SK-N-SH (cell line): ENCODE results near the gene STAB1. TPM values are rescaled to one million over a fixed set of nuclear protein-coding genes. Genes with fewer than 3 reads are reported as not detected.

Experiments
- CTCF ChIA-PET: fragments of 300-600, 350-600 bp; formaldehyde crosslinking; extraction: SDS; loops from one replicate; lab custom pipeline; 2021; lab: Yijun Ruan, JAX
- POLR2A ChIA-PET: fragments of 350-600 bp; sonication (Branson Sonifier 250); formaldehyde crosslinking; extraction: SDS; loops from one replicate; lab custom pipeline; 2020; ENCODE audit warnings: antibody characterized with exemption, inconsistent platforms; lab: Yijun Ruan, JAX
- DNase-seq: peaks from one replicate; pipeline ENCODE4 v3.0.0; 2012
- H2AFZ ChIP-seq: fragments of 200-600 bp; sonication (generic); 2 replicates; pipeline ENCODE4 v1.8.1; 2016; ENCODE audit warnings: antibody characterized with exemption, mild to moderate bottlenecking, low read depth
- H3F3A ChIP-seq: fragments of 200-600 bp; sonication (generic); replicated peaks from 2 replicates; pipeline ENCODE3; 2016; ENCODE audit warnings: antibody characterized with exemption, mild to moderate bottlenecking; ENCODE audit not compliant: insufficient read depth
- H3K27ac ChIP-seq, 2 experiments: fragments of 200-500 bp in 1 of 2; fragments of 200-600 bp in 1 of 2; sonication (Bioruptor generic) in 1 of 2; sonication (generic), shearing (Covaris generic) in 1 of 2; 2 replicates each; pipeline versions ENCODE4 v1.5.1 to v1.6.1; 2014 to 2016; ENCODE audit warnings: low read depth in 2 of 2, inconsistent platforms in 1 of 2, low read length in 1 of 2, mild to moderate bottlenecking in 1 of 2, mixed read lengths in 1 of 2
- H3K27me3 ChIP-seq: fragments of 200-600 bp; sonication (generic), shearing (Covaris generic); 2 replicates; pipeline ENCODE4 v1.6.1; 2016; ENCODE audit warnings: mixed run types; ENCODE audit not compliant: insufficient read depth
- H3K36me3 ChIP-seq, 2 experiments: fragments of 200-500 bp in 1 of 2; fragments of 200-600 bp in 1 of 2; sonication (Bioruptor generic) in 1 of 2; sonication (generic) in 1 of 2; replicated peaks in 1 of 2; 2 replicates each; pipeline versions ENCODE3 to v1.5.1; 2014 to 2016; ENCODE audit warnings: low read length in 1 of 2, mild to moderate bottlenecking in 1 of 2; ENCODE audit not compliant: insufficient read depth in 2 of 2, control insufficient read depth in 1 of 2
- H3K4me1 ChIP-seq, 2 experiments: fragments of 200-500 bp in 1 of 2; fragments of 200-600 bp in 1 of 2; sonication (Bioruptor generic) in 1 of 2; sonication (generic), shearing (Covaris generic) in 1 of 2; 2 replicates each; pipeline versions ENCODE4 v1.5.1 to v1.6.1; 2014 to 2016; ENCODE audit warnings: low read depth in 1 of 2, low read length in 1 of 2, mixed run types in 1 of 2; ENCODE audit not compliant: insufficient read depth in 2 of 2, control insufficient read depth in 1 of 2
- H3K4me2 ChIP-seq: fragments of 200-600 bp; sonication (generic), shearing (Covaris generic); 2 replicates; pipeline ENCODE4 v1.6.1; 2017; ENCODE audit warnings: mixed run types
- H3K4me3 ChIP-seq, 2 experiments: fragments of 200-500 bp in 1 of 2; fragments of 200-600 bp in 1 of 2; sonication (Bioruptor generic) in 1 of 2; sonication (generic), shearing (Covaris generic) in 1 of 2; 2 replicates each; pipeline versions ENCODE4 v1.5.1 to v1.8.1; 2014 to 2016; ENCODE audit warnings: low read depth in 2 of 2, inconsistent platforms in 1 of 2, low read length in 1 of 2, mild to moderate bottlenecking in 1 of 2, mixed read lengths in 1 of 2, moderate library complexity in 1 of 2
- H3K79me2 ChIP-seq: fragments of 200-600 bp; sonication (generic); 2 replicates; pipeline ENCODE4 v1.8.1; 2017; ENCODE audit warnings: mild to moderate bottlenecking; ENCODE audit not compliant: insufficient read depth
- H3K9ac ChIP-seq: fragments of 200-600 bp; sonication (generic); 2 replicates; pipeline ENCODE4 v1.6.1; 2017; ENCODE audit warnings: mixed run types
- H3K9me2 ChIP-seq: fragments of 200-600 bp; sonication (generic); 2 replicates; pipeline ENCODE4 v1.6.1; 2017; ENCODE audit warnings: mixed run types
- H3K9me3 ChIP-seq: fragments of 200-600 bp; sonication (generic); 2 replicates; pipeline ENCODE4 v1.6.1; 2017; ENCODE audit warnings: mixed run types, mild to moderate bottlenecking, moderate library complexity
- H4K20me1 ChIP-seq: fragments of 200-600 bp; sonication (generic); 2 replicates; pipeline ENCODE4 v1.6.1; 2017; ENCODE audit warnings: mild to moderate bottlenecking, mixed run types; ENCODE audit not compliant: insufficient read depth
- CHD2 ChIP-seq: fragments of 150-350 bp; IDR thresholded peaks from 2 replicates; pipeline ENCODE4 v1.6.1; 2018; ENCODE audit warnings: low read length; ENCODE audit not compliant: partially characterized antibody
- EP300 ChIP-seq, 2 experiments: IDR thresholded peaks; 2 replicates each; pipeline versions ENCODE4 v1.4.0 to v1.6.1; 2012; ENCODE audit warnings: borderline replicate concordance in 1 of 2, low read depth in 1 of 2, low read length in 1 of 2
- FOSL2 ChIP-seq: IDR thresholded peaks from 2 replicates; pipeline ENCODE4 v1.4.0; 2012; ENCODE audit warnings: low read depth, mild to moderate bottlenecking, moderate library complexity, borderline replicate concordance
- FOXJ3 ChIP-seq: sonication (generic); formaldehyde crosslinking; IDR thresholded peaks from 2 replicates; pipeline ENCODE4 v1.5.1; 2020; ENCODE audit warnings: mild to moderate bottlenecking, missing genetic modification reagents
- FOXM1 ChIP-seq: IDR thresholded peaks from 2 replicates; pipeline ENCODE4 v1.4.0; 2012; ENCODE audit warnings: low read depth, mild to moderate bottlenecking
- GABPA ChIP-seq: IDR thresholded peaks from 2 replicates; pipeline ENCODE4 v1.4.0; 2012; ENCODE audit warnings: low read depth, mild to moderate bottlenecking
- GATA2 ChIP-seq: sonication (generic); formaldehyde crosslinking; IDR thresholded peaks from 2 replicates; pipeline ENCODE4 v1.5.0; 2020; ENCODE audit warnings: mild to moderate bottlenecking, missing genetic modification reagents
- JUND ChIP-seq: IDR thresholded peaks from 2 replicates; pipeline ENCODE4 v1.4.0; 2012
- MEF2A ChIP-seq: IDR thresholded peaks from 2 replicates; pipeline ENCODE4 v1.4.0; 2012; ENCODE audit warnings: low read depth, borderline replicate concordance
- MXI1 ChIP-seq: IDR thresholded peaks from 2 replicates; pipeline ENCODE4 v1.6.1; 2012; ENCODE audit warnings: mild to moderate bottlenecking, low read depth, low read length, improper control_type of control experiment
- NFIC ChIP-seq: IDR thresholded peaks from 2 replicates; pipeline ENCODE4 v1.4.0; 2012; ENCODE audit warnings: borderline replicate concordance
- NRF1 ChIP-seq: IDR thresholded peaks from 2 replicates; pipeline ENCODE4 v1.6.1; 2012; ENCODE audit warnings: low read depth, mild to moderate bottlenecking, low read length
- RAD21 ChIP-seq: IDR thresholded peaks from 2 replicates; pipeline ENCODE4 v1.6.1; 2012; ENCODE audit warnings: mild to moderate bottlenecking, low read length
- RCOR1 ChIP-seq: fragments of 150-350 bp; IDR thresholded peaks from 2 replicates; pipeline ENCODE4 v1.6.1; 2017; ENCODE audit warnings: antibody characterized with exemption, low read length
- RFX5 ChIP-seq: IDR thresholded peaks from 2 replicates; pipeline ENCODE4 v1.6.1; 2012; ENCODE audit warnings: mild to moderate bottlenecking, improper control_type of control experiment, low read length
- RXRA ChIP-seq: IDR thresholded peaks from 2 replicates; pipeline ENCODE4 v1.4.0; 2012; ENCODE audit warnings: low read depth, mild to moderate bottlenecking, borderline replicate concordance
- SIN3A ChIP-seq: IDR thresholded peaks from 2 replicates; pipeline ENCODE4 v1.6.1; 2012; ENCODE audit warnings: low read depth, mild to moderate bottlenecking, low read length, moderate library complexity, borderline replicate concordance
- SMC3 ChIP-seq: IDR thresholded peaks from 2 replicates; pipeline ENCODE4 v1.6.1; 2012; ENCODE audit warnings: low read depth, low read length, improper control_type of control experiment
- TCF12 ChIP-seq: IDR thresholded peaks from 2 replicates; pipeline ENCODE4 v1.4.0; 2012
- TEAD4 ChIP-seq: IDR thresholded peaks from 2 replicates; pipeline ENCODE4 v1.4.0; 2012; ENCODE audit warnings: mild to moderate bottlenecking, borderline replicate concordance; ENCODE audit not compliant: insufficient read depth
- YY1 ChIP-seq: IDR thresholded peaks from 2 replicates; pipeline ENCODE4 v1.4.0; 2012; ENCODE audit warnings: low read depth, mild to moderate bottlenecking
- whole genome bisulfite sequencing: methylation state at CpG from one replicate; pipeline ENCODE4 v1.1.6; 2017; ENCODE audit warnings: low lambda C conversion rate; 5-methylcytosine and 5-hydroxymethylcytosine counted together
- polyA plus RNA-seq, 3 experiments: library from polyadenylated mRNA; depleted of rRNA; stranded (reverse); fragments of >200 nt; gene quantifications; 2 replicates each; pipeline ENCODE4 v1.2.3, GENCODE V29; 2012
- TF ChIP-seq, protein P1 (sequence below): IDR thresholded peaks from 2 replicates; pipeline ENCODE4 v1.4.0; 2012; ENCODE audit warnings: low read depth
- TF ChIP-seq, protein P2 (sequence below): fragments of 150-350 bp; IDR thresholded peaks from 2 replicates; pipeline ENCODE4 v1.6.1; 2017; ENCODE audit warnings: antibody characterized with exemption, low read length, low read depth, borderline replicate concordance
- TF ChIP-seq, protein P3 (sequence below): IDR thresholded peaks from 2 replicates; pipeline ENCODE4 v1.4.0; 2012; ENCODE audit warnings: low read depth, borderline replicate concordance

STAB1 gene
- polyA plus RNA-seq, 1 of the 3 experiments (the other 2 are of a cell fraction): 0.05 TPM

DNA sequence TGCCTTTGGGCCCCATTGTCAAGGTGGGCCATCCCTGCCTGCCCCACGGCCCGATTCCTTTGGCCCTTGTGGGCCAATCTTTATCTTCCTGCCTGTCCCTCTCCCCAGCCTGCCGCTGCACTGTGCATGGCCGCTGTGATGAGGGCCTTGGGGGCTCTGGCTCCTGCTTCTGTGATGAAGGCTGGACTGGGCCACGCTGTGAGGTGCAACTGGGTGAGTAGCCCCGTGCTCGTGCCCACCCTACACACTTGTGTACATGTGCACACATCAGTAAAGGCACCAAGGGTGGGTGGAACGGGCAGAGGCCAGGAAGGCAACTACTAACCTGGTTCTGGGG, 26.3 kb downstream of the STAB1 start:
- Histone ChIP-seq H3K27ac (no peak overlapping the region), H4K20me1 (no peaks in the 10 kb centered on the region), H3K9ac (no peak overlapping the region), H2AFZ (no peak overlapping the region), H3F3A (no peaks in the 10 kb centered on the region), H3K9me3 (no peaks in the 10 kb centered on the region), H3K4me2 (no peak overlapping the region), H3K4me1 (peaks cover 0 to 24% of the 10 kb centered on the region in 2 experiments; a peak in 1 of 4 replicates), H3K4me3 (no peak overlapping the region), H3K27me3 (no peaks in the 10 kb centered on the region), H3K9me2 (no peaks in the 10 kb centered on the region), H3K79me2 (no peaks in the 10 kb centered on the region), H3K36me3 (peaks cover 4 to 24% of the 10 kb centered on the region in 2 experiments)
- WGBS: 93% methylated on average over 4 of the region's 8 CpGs
- DNase-seq: no peak
- ChIA-PET POLR2A (no interaction called here), CTCF (no interaction called here)
- no peak for TF ChIP-seq RCOR1
- no peak for TF ChIP-seq GABPA
- TF ChIP-seq RXRA: no peak
- no peak for TF ChIP-seq JUND
- TF ChIP-seq RAD21: no peak
- TF ChIP-seq, protein P1, sequence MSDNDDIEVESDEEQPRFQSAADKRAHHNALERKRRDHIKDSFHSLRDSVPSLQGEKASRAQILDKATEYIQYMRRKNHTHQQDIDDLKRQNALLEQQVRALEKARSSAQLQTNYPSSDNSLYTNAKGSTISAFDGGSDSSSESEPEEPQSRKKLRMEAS: no peak
- TF ChIP-seq FOXM1: no peak
- no peak for TF ChIP-seq FOSL2
- no peak for TF ChIP-seq FOXJ3 (CRISPR knock-in tag)
- no peak for TF ChIP-seq GATA2 (CRISPR knock-in tag)
- no peak for TF ChIP-seq NRF1
- TF ChIP-seq, protein P2, sequence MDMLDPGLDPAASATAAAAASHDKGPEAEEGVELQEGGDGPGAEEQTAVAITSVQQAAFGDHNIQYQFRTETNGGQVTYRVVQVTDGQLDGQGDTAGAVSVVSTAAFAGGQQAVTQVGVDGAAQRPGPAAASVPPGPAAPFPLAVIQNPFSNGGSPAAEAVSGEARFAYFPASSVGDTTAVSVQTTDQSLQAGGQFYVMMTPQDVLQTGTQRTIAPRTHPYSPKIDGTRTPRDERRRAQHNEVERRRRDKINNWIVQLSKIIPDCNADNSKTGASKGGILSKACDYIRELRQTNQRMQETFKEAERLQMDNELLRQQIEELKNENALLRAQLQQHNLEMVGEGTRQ: no peak
- TF ChIP-seq YY1: no peak
- TF ChIP-seq, all 33 proteins: peak for 0

DNA sequence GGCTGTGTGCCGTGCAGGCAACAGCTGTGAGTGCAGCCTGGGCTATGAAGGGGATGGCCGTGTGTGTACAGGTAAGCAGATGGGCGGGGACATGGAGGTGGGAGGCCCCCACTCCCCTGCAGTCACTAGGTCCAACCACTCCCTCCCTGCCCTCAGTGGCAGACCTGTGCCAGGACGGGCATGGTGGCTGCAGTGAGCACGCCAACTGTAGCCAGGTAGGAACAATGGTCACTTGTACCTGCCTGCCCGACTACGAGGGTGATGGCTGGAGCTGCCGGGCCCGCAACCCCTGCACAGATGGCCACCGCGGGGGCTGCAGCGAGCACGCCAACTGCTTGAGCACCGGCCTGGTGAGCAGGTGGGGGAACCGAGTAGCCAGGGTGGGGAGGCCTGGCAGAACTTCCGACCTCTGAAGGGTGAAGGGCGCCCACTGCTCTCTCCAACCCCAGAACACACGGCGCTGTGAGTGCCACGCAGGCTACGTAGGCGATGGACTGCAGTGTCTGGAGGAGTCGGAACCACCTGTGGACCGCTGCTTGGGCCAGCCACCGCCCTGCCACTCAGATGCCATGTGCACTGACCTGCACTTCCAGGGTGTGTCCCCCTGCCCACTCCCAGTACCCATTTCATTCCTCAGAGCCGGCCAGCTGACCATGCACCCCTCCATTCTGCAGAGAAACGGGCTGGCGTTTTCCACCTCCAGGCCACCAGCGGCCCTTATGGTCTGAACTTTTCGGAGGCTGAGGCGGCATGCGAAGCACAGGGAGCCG, 26.9 kb downstream of the STAB1 start:
- H3K4me1 ChIP-seq: peaks cover 0 to 28% of the 10 kb centered on the region in 2 experiments; a peak in 1 of 4 replicates
- no peak overlapping the region for H3K9ac ChIP-seq
- no peaks in the 10 kb centered on the region for H3K9me2 ChIP-seq
- H2AFZ ChIP-seq: no peak overlapping the region
- TF ChIP-seq MXI1: no peak
- no peak for TF ChIP-seq RFX5
- TF ChIP-seq YY1: no peak
- no peak for TF ChIP-seq FOXJ3 (CRISPR knock-in tag)
- TF ChIP-seq SIN3A: no peak
- no peak for TF ChIP-seq GATA2 (CRISPR knock-in tag)
- no peak for TF ChIP-seq EP300 (IDR thresholded peaks at IDR 0.05; ENCODE audit: borderline replicate concordance in 1 of 2, low read depth in 1 of 2, low read length in 1 of 2)
- TF ChIP-seq FOXM1: no peak
- TF ChIP-seq NFIC: no peak
- TF ChIP-seq GABPA: no peak
- TF ChIP-seq TEAD4: no peak
- TF ChIP-seq CHD2: no peak
- TF ChIP-seq, protein P2: no peak
- no peak for TF ChIP-seq RAD21
- no peak for TF ChIP-seq RCOR1
- no peak for TF ChIP-seq TCF12
- TF ChIP-seq, protein P3, sequence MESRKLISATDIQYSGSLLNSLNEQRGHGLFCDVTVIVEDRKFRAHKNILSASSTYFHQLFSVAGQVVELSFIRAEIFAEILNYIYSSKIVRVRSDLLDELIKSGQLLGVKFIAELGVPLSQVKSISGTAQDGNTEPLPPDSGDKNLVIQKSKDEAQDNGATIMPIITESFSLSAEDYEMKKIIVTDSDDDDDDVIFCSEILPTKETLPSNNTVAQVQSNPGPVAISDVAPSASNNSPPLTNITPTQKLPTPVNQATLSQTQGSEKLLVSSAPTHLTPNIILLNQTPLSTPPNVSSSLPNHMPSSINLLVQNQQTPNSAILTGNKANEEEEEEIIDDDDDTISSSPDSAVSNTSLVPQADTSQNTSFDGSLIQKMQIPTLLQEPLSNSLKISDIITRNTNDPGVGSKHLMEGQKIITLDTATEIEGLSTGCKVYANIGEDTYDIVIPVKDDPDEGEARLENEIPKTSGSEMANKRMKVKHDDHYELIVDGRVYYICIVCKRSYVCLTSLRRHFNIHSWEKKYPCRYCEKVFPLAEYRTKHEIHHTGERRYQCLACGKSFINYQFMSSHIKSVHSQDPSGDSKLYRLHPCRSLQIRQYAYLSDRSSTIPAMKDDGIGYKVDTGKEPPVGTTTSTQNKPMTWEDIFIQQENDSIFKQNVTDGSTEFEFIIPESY: no peak
- no peak for TF ChIP-seq SMC3
- TF ChIP-seq MEF2A: no peak
- H3K27me3 ChIP-seq: no peaks in the 10 kb centered on the region
- WGBS: 94% methylated on average over 11 of the region's 33 CpGs
- POLR2A ChIA-PET: no interaction called here
- peaks cover 4 to 28% of the 10 kb centered on the region in 2 experiments for H3K36me3 ChIP-seq
- H3K9me3 ChIP-seq: no peaks in the 10 kb centered on the region
- H3K79me2 ChIP-seq: no peaks in the 10 kb centered on the region
- H4K20me1 ChIP-seq: no peaks in the 10 kb centered on the region
- no peak for DNase-seq
- no peak overlapping the region for H3K4me2 ChIP-seq
- CTCF ChIA-PET: interaction anchor here (1.6 kb wide), 1 partner anchor 50 kb away, joined by 7 read pairs; no protein-coding TSS in a partner anchor
- H3K27ac ChIP-seq: no peak overlapping the region
- H3K4me3 ChIP-seq: no peak overlapping the region
- no peaks in the 10 kb centered on the region for H3F3A ChIP-seq
